ENCODE measurements around the gene TP53I13.
A peak's percentile ranks its signal among the peaks of the same experiment; 100 is the strongest.

Gene TP53I13

GRCh38 chr17:29617125-29617480 is 48.6 kb downstream of the TP53I13 start:
- Histone ChIP-seq H3K4me3 (ENCODE audit: low read depth, low read length) (no peak overlapping the region), H3K27ac (ENCODE audit: extremely low read depth, low read depth, low read length) (no peak overlapping the region), H3K4me1 (ENCODE audit: control insufficient read depth, insufficient read depth, low read length) (peaks cover 12% of the 10 kb centered on the region), H3K9me3 (ENCODE audit: control insufficient read depth, insufficient read depth, low read depth, low read length) (no peaks in the 10 kb centered on the region), H3K36me3 (ENCODE audit: control insufficient read depth in 2 of 2, insufficient read depth in 1 of 2, low read length in 2 of 2) (peaks cover 0 to 24% of the 10 kb centered on the region in 2 experiments; a peak in 1 of 3 replicates)
- TF ChIP-seq, protein P1, sequence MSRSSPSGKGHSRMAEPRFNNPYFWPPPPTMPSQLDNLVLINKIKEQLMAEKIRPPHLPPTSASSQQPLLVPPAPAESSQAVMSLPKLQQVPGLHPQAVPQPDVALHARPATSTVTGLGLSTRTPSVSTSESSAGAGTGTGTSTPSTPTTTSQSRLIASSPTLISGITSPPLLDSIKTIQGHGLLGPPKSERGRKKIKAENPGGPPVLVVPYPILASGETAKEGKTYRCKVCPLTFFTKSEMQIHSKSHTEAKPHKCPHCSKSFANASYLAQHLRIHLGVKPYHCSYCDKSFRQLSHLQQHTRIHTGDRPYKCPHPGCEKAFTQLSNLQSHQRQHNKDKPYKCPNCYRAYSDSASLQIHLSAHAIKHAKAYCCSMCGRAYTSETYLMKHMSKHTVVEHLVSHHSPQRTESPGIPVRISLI (tag by site-specific recombination; IDR thresholded peaks at IDR 0.05), result no peak
- no peak for TF ChIP-seq ZNF449 (tag by site-specific recombination; IDR thresholded peaks at IDR 0.05)
- TF ChIP-seq, protein P2, sequence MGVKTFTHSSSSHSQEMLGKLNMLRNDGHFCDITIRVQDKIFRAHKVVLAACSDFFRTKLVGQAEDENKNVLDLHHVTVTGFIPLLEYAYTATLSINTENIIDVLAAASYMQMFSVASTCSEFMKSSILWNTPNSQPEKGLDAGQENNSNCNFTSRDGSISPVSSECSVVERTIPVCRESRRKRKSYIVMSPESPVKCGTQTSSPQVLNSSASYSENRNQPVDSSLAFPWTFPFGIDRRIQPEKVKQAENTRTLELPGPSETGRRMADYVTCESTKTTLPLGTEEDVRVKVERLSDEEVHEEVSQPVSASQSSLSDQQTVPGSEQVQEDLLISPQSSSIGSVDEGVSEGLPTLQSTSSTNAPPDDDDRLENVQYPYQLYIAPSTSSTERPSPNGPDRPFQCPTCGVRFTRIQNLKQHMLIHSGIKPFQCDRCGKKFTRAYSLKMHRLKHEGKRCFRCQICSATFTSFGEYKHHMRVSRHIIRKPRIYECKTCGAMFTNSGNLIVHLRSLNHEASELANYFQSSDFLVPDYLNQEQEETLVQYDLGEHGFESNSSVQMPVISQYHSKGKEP (tag by site-specific recombination; IDR thresholded peaks at IDR 0.05), result peak; percentile 81
- peak; percentile 40; the same call in 1 of the 2 replicates for TF ChIP-seq GLIS2 (tag by site-specific recombination; IDR thresholded peaks at IDR 0.05)
- TF ChIP-seq, protein P3, sequence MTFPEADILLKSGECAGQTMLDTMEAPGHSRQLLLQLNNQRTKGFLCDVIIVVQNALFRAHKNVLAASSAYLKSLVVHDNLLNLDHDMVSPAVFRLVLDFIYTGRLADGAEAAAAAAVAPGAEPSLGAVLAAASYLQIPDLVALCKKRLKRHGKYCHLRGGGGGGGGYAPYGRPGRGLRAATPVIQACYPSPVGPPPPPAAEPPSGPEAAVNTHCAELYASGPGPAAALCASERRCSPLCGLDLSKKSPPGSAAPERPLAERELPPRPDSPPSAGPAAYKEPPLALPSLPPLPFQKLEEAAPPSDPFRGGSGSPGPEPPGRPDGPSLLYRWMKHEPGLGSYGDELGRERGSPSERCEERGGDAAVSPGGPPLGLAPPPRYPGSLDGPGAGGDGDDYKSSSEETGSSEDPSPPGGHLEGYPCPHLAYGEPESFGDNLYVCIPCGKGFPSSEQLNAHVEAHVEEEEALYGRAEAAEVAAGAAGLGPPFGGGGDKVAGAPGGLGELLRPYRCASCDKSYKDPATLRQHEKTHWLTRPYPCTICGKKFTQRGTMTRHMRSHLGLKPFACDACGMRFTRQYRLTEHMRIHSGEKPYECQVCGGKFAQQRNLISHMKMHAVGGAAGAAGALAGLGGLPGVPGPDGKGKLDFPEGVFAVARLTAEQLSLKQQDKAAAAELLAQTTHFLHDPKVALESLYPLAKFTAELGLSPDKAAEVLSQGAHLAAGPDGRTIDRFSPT (tag by site-specific recombination; IDR thresholded peaks at IDR 0.05), result 0 out of 2 replicates have a peak, but pooled peaks have one; percentile 16
- TF ChIP-seq, protein P4, sequence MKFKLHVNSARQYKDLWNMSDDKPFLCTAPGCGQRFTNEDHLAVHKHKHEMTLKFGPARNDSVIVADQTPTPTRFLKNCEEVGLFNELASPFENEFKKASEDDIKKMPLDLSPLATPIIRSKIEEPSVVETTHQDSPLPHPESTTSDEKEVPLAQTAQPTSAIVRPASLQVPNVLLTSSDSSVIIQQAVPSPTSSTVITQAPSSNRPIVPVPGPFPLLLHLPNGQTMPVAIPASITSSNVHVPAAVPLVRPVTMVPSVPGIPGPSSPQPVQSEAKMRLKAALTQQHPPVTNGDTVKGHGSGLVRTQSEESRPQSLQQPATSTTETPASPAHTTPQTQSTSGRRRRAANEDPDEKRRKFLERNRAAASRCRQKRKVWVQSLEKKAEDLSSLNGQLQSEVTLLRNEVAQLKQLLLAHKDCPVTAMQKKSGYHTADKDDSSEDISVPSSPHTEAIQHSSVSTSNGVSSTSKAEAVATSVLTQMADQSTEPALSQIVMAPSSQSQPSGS (tag by site-specific recombination; IDR thresholded peaks at IDR 0.05; ENCODE audit: low read depth), result no peak
- TF ChIP-seq, protein P5, sequence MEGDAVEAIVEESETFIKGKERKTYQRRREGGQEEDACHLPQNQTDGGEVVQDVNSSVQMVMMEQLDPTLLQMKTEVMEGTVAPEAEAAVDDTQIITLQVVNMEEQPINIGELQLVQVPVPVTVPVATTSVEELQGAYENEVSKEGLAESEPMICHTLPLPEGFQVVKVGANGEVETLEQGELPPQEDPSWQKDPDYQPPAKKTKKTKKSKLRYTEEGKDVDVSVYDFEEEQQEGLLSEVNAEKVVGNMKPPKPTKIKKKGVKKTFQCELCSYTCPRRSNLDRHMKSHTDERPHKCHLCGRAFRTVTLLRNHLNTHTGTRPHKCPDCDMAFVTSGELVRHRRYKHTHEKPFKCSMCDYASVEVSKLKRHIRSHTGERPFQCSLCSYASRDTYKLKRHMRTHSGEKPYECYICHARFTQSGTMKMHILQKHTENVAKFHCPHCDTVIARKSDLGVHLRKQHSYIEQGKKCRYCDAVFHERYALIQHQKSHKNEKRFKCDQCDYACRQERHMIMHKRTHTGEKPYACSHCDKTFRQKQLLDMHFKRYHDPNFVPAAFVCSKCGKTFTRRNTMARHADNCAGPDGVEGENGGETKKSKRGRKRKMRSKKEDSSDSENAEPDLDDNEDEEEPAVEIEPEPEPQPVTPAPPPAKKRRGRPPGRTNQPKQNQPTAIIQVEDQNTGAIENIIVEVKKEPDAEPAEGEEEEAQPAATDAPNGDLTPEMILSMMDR (tag by site-specific recombination; IDR thresholded peaks at IDR 0.05), result peak; percentile 33; the same call in 1 of the 2 replicates
- TF ChIP-seq ZNF2 (tag by site-specific recombination; IDR thresholded peaks at IDR 0.05), result peak; percentile 80
- CTCF ChIA-PET, result interaction anchor here (0.5 to 2.8 kb wide), 10 partner anchors 12 to 479 kb away, joined by 3 to 11 read pairs (median 4); no protein-coding TSS in a partner anchor
- POLR2A ChIA-PET, result interaction anchor here (1.0 kb wide), 1 partner anchor 22 kb away, joined by 3 read pairs; no protein-coding TSS in a partner anchor

GRCh38 chr17:29617481-29618271 is 49.2 kb downstream of the TP53I13 start:
- no peaks in the 10 kb centered on the region for H3K9me3 ChIP-seq (ENCODE audit: control insufficient read depth, insufficient read depth, low read depth, low read length)
- H3K4me3 ChIP-seq (ENCODE audit: low read depth, low read length), result peak overlapping the region; percentile 15; the same call in 1 of the 2 replicates
- ChIA-PET CTCF (interaction anchor here (0.6 to 2.8 kb wide), 10 partner anchors 20 to 486 kb away, joined by 3 to 11 read pairs (median 4); no protein-coding TSS in a partner anchor), POLR2A (interaction anchor here (1.0 to 1.4 kb wide), 2 partner anchors 20 to 22 kb away, joined by 3 read pairs; no protein-coding TSS in a partner anchor)
- TF ChIP-seq PBX3 (CRISPR knock-in tag; IDR thresholded peaks at IDR 0.05) (peak; percentile 78), ZNF704 (tag by site-specific recombination; IDR thresholded peaks at IDR 0.05) (no peak)
- H3K4me1 ChIP-seq (ENCODE audit: control insufficient read depth, insufficient read depth, low read length), result peaks cover 12% of the 10 kb centered on the region
- no peak overlapping the region for H3K27ac ChIP-seq (ENCODE audit: extremely low read depth, low read depth, low read length)
- H3K36me3 ChIP-seq (ENCODE audit: control insufficient read depth in 2 of 2, insufficient read depth in 1 of 2, low read length in 2 of 2), result peaks cover 0 to 22% of the 10 kb centered on the region in 2 experiments; a peak in 1 of 3 replicates

Measured in HEK293 (cell line).